ENCODE measurements around the gene CCNG1. TPM values are rescaled to one million over a fixed set of nuclear protein-coding genes. Genes with fewer than 3 reads are reported as not detected.
"Not testable (repeated sequence)": the region's sequence is repeated elsewhere in the genome, so short reads cannot be mapped to it uniquely, and the experiment has no call there.

Gene CCNG1
- total RNA-seq, 1 experiment from 2014 or later = 110 TPM

- no peak for DNase-seq (ENCODE audit: low read depth)
Measured at GRCh38 chr5:163444526-163444925, 7.1 kb downstream of the CCNG1 start.

- no peak for DNase-seq (ENCODE audit: low read depth)
Measured at GRCh38 chr5:163445345-163445744, 8.0 kb downstream of the CCNG1 start.

- DNase-seq (ENCODE audit: low read depth) = no peak
Measured at GRCh38 chr5:163447191-163447590, 9.8 kb downstream of the CCNG1 start.

- no peak for DNase-seq (ENCODE audit: low read depth)
Measured at GRCh38 chr5:163447875-163448274, 10.5 kb downstream of the CCNG1 start.

- no peak for DNase-seq (ENCODE audit: low read depth)
Measured at GRCh38 chr5:163448491-163448890, 11.1 kb downstream of the CCNG1 start.

- no peak for DNase-seq (ENCODE audit: low read depth)
Measured at GRCh38 chr5:163451489-163451888, 14.1 kb downstream of the CCNG1 start.

- no peak for DNase-seq (ENCODE audit: low read depth)
Measured at GRCh38 chr5:163453705-163454104, 16.3 kb downstream of the CCNG1 start.

- DNase-seq (ENCODE audit: low read depth) = not testable (repeated sequence)
Measured at GRCh38 chr5:163455406-163455805, 18.0 kb downstream of the CCNG1 start.

GRCh38 chr5:163456029-163456589 lies 18.7 kb downstream of the CCNG1 start:
- DNase-seq (ENCODE audit: low read depth) = no peak

GRCh38 chr5:163456840-163457239 lies 19.4 kb downstream of the CCNG1 start:
- no peak for DNase-seq (ENCODE audit: low read depth)

GRCh38 chr5:163458778-163459385 lies 21.5 kb downstream of the CCNG1 start:
- no peak for DNase-seq (ENCODE audit: low read depth)

GRCh38 chr5:163459462-163459818 lies 22.0 kb downstream of the CCNG1 start:
- no peak for DNase-seq (ENCODE audit: low read depth)

- peak; percentile 98 for DNase-seq (ENCODE audit: low read depth)
Measured at GRCh38 chr5:163459819-163460561, 22.6 kb downstream of the CCNG1 start, which contains the start of gene NUDCD2. TSS of gene NUDCD2 (minus strand) at chr5:163460102. CDS start at chr5:163460050, 52 bp downstream.

- DNase-seq (ENCODE audit: low read depth) = peak; percentile 50
Measured at GRCh38 chr5:163460562-163461171, 23.3 kb downstream of the CCNG1 start, which contains the start of gene HMMR. TSS of gene HMMR (plus strand) at chr5:163460632. CDS start at chr5:163460693, 61 bp downstream.

GRCh38 chr5:163463063-163463435 lies 25.7 kb downstream of the CCNG1 start:
- DNase-seq (ENCODE audit: low read depth) = no peak

GRCh38 chr5:163467682-163468081 lies 30.3 kb downstream of the CCNG1 start:
- no peak for DNase-seq (ENCODE audit: low read depth)

- DNase-seq (ENCODE audit: low read depth) = peak; percentile 27
Measured at GRCh38 chr5:163473635-163474243, 36.3 kb downstream of the CCNG1 start.

- DNase-seq (ENCODE audit: low read depth) = no peak
Measured at GRCh38 chr5:163475411-163475810, 38.0 kb downstream of the CCNG1 start.

GRCh38 chr5:163478126-163478981 lies 41.0 kb downstream of the CCNG1 start:
- peak; percentile 24 for DNase-seq (ENCODE audit: low read depth)

GRCh38 chr5:163478982-163479271 lies 41.5 kb downstream of the CCNG1 start:
- no peak for DNase-seq (ENCODE audit: low read depth)

- peak; percentile 36 for DNase-seq (ENCODE audit: low read depth)
Measured at GRCh38 chr5:163489055-163489744, 51.8 kb downstream of the CCNG1 start.

Measured in M059J (cell line).